Inferior parietal cortex (tissue), 1 donor: ENCODE data around the gene PLIN5.
"Not testable (repeated sequence)": the region's sequence is repeated elsewhere in the genome, so short reads cannot be mapped to it uniquely, and the experiment has no call there.

ENCODE experiments used
- DNase-seq: peaks from one replicate; pipeline ENCODE4 v3.0.0-alpha.2; 2016; ENCODE audit errors: extremely low spot score

The PLIN5 gene

DNA sequence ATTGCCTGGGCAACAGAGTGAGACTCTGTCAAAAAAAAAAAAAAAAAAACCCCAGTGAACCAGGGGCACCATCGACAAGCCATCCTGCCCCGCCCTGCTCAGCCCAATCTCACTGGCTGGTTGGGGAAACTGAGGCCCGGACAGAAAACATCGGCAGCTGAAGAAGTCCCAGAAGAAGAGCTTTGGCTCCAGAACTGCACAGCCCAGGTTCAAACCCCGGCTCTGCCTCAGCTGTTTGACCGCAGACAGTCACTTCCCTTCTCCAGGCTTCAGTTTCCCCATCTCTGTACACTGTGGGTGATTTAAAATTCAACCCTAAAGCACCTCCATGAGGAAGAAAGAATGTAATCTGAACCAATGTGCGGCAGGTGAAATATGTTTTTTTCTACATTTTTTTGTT lies 33.9 kb upstream of the PLIN5 start:
- no peak for DNase-seq

DNA sequence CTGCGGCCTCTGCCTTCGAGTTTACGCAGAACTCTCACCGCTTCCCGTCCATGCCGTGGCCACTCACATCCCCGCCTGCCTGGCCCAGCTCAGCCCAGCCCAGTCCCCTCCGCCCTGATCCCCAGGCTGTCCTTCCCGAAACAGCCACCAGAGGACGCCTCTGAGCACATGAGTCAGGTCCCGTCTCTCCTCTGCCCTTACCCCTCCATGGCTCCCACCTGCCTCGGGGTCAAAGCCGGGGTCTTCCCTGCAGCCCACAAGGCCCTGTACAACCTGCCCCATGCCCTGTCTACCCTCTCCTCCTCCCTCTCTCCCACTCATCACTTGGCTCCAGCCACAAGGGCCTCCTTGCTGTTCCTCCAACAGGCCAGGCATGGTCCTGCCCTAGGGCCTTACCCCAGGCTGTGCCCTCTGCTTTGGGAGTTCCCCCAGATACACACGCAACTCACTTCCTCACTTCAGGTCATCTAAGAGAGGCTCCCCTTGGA lies 32.6 kb upstream of the PLIN5 start:
- DNase-seq: peak; percentile 41

DNA sequence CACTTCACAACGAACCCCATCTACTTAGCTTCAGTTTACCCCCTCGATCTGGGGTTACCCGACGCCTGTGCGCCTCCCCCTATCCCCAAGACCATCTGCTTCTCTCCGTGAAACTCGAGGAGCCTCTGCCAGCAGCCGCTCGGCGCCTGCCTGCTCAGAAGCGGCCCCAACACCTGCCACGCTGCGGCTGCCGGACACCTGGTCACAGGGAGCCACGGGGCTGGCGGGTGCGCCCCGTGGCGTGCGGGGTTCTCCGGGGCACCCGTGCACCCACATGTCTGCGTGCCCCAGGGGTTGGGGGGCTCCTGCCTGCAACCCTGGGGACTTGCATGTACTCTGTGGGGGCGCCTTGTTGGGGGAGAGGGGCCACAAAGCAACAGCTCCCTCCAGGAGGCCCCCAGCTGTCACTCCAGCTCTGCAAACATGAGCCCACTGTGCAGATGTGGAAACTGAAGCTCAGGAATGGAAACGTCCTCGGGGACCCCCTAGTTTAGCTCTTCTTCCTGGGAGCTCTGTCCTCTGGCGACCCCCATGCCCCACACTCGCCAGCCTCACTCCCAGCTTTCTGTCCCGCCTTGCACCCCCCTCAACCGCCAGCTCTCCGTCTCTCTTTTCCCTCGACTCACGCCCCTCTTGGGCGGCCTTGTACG lies 31.5 kb upstream of the PLIN5 start:
- DNase-seq: no peak

DNA sequence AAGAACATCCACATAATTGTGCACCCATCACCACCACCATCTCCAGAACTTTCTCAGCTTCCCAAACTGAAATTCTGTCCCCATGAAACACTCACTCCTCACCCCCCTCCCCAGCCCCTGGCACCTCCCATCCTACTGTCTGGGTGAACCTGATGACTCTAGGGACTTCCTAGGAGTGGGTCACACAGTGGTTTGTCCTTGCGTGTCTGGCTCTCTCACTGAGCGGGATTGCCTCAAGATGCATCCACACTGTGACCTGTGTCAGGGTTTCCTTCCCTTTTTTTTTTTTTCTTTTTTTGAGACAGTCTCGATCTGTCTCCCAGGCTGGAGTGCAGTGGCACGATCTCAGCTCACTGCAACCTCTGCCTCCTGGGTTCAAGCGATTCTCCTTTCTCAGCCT lies 28.5 kb upstream of the PLIN5 start:
- not testable (repeated sequence) for DNase-seq

DNA sequence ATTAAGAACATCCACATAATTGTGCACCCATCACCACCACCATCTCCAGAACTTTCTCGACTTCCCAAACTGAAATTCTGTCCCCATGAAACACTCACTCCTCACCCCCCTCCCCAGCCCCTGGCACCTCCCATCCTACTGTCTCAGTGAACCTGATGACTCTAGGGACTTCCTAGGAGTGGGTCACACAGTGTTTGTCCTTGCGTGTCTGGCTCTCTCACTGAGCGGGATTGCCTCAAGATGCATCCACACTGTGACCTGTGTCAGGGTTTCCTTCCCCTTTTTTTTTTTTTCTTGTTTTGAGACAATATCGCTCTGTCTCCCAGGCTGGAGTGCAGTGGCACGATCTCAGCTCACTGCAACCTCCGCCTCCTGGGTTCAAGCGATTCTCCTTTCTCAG lies 27.1 kb upstream of the PLIN5 start:
- DNase-seq: not testable (repeated sequence)

DNA sequence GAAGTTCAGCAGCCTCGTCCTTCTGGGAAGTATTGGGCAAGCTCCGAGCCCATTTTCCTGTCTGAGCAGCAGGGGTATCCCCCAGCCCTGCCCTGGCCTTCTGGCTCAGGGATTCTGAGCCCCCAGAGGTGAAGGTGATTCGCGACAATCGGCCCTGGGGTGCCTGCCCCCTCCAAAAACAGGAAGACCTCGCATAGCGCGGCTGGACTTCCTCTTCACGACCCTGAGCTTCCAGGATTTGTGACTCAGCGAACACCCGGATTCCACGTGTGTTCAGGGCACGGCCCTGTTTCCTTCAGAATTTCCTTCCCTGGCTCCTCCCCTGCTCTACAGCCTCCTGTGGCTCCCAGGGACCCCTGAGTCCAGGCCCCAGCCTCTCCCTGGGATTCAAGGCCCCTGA lies 24.5 kb upstream of the PLIN5 start, which contains the start of gene SEMA6B:
Gene SEMA6B, minus strand, starts transcription at position 116 of the 400 bp plus-strand sequence. CDS start 1,227 bp downstream, outside the sequence.
- DNase-seq: no peak

DNA sequence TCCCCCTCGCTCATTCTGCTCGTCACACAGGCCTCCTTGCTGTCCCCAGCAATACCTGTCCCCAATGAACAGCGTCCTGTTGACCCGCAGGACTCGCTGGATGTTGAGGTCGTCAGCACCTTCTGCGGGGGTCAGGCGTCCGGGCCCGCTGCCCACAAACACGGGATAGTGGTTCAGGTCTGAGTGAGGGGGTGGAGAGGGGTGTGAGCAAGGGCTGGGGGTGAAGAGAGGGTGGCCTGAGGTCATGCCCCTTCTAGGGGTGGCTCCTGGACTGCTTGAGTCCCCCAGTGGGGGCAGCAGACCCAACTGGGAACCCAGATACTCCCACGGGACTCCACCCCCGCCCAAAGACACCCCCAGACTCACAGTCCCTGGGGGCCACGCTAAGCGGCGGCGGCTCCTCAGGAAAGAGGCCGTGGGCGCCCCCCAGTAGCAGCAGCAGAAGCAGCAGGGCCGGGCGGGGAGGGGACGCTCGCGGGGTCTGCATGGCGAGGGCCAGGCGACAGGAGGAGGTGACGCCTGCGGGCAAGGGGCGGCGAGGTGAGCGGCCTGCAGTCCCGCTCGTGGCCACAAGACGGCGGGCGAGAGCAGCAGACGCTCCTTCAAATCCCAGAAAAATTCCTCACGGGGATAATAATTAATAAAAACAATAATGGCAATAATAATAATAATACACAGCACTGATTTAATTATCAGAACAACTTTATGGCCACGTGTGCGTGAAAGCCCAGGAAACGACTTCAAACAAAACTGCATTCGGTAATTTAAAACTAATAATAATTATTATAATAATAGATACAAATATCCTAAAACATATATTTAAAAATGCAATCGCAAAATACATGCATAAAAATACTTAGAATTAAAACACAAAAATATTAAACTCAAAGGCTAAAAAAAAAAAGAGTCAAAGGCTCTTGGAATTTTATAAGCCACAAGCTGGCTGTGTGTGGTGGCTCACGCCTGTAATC lies 23.2 kb upstream of the PLIN5 start:
- DNase-seq: no peak

DNA sequence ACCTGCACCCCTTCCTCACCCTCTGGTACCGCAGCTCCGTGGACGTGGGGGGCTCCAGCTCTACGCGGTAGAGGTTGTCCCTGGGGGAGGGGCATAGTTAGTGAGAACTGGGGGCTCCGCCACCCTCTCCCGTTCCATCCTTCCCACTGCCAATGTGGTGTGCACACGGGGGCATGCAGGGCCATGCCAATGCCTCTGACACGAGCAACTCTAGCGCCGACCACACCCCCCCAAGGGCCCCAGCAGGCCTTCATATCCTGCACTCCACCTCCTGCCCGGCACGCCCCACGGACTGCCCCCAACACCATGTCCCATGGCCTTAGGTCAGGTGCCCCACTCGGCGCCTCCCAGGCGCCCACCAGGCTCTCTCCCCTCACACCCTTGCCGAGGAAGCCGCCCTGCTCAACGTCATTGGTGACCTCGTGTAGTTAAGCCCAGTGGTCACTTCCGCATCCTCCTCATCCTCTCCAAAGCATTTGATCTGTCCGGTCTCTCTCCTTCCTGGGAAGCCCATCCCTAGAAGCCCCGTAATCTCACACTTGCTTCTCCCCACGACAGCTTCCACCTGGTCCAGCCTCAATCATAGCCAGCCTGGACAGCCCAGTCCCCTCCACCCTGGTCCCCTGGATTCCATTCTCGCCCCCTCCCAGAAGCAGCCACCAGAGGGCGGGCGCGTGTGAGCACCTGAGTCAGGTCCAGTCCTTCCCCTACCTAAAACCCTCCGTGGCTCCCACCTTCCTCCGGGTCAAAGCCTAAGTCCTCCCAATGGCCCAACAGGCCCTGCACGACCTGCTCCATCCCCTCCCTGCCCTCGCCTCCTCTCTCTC lies 22.3 kb upstream of the PLIN5 start:
- DNase-seq: no peak

DNA sequence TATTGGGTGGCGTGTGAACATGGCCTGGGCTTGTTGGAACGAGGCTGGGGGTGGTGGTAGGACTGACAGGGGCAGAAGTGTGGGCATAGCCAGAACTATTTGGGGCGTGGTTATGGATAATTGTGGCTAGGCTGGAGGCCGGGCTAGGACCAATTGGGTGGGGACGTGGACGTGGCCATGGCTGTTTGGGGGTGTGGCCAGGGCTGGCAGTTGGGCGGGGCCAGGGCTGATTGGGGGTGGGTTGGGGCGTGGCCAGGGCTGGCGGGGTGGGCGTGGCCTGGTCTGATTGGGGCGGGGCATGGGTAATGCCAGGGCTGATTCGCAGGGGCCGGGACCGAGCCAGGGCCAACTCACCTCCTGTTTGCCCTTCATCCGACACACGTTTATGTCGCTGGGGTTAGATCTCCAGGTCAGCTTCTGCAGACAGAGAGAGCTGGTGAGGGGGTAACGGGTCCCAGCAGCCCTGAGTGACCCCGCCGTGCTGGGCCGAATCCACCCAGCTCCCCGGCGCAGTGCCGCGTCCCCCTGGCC lies 21.6 kb upstream of the PLIN5 start:
- no peak for DNase-seq

DNA sequence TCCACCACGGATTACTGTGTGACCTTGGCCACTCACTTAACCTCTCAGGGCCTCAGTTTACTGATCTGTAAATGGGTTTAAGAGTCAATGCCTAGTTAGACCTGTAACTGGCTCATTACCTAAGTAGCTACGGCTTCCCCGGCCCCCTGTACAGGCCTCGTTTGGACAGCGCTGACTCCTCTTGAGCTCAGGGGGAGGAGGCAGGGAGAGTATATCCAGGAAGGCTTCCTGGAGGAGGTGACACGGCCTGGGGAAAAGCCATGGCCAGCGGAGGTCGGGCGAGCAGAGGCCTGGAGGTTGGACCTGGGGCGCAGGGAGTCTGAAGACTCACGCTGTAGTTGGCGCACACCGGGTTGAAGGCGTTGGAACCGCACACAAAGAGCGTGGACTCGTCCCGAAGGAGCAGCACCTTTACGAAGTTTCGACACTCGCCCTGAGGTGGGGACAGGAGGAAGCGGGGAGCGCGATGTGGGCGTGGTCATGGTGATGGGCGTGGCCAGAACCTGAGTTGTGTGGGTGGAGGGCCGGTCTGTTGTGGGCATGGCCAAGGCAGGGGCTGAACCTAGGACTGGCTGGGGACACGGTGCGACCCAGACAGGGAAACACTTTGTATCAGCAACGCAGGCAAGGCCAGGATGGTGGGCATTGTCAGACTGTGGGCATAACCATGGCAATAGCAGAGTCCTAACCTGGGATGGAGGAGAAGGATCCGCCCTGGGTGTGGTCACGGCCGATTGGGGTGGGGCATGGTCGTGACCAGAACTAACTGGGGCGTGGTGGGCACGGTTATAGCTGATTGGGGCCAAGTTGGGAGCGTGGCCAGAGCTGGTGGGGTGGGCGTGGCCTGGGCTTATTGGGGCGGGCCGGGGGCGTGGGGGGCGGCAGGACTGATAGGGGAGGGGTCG lies 20.9 kb upstream of the PLIN5 start:
- no peak for DNase-seq

DNA sequence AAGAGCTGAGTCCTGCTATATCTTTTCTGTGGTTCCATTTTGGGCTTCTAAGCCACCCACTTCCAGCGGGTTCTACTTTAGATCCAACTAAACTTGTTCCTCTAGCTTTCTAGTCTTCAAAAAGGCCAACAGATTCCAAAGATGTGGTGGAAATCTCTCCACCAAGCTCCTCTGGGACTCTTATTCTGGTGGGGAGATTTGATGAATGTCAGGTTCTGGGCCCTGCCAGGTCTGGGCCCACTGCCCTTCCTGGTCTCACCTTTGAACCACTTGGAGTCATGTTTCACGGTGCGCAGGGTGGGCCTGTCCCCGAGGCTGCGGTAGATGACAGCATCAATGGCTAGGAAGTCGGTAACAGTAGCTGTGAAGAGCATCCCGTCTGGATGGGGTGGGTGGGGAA lies 19.7 kb upstream of the PLIN5 start:
- no peak for DNase-seq

DNA sequence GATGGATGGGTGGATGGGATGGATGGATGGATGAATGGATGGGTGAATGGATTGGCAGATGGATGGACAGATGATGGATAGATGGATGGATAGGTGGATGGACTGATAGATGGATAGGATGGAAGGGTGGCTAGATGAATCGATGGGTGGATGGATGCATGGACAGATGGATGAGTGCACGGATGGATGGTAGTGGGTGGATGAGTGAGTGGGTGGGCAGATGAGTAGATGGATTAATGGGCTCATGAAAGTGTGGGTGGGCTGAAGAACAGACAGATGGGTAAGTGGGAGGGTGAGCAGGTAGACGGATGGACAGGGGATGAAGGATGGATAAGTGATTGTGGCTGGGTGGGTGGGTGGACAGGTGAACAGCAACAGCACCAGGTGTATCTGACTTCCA lies 18.8 kb upstream of the PLIN5 start:
- DNase-seq: no peak

DNA sequence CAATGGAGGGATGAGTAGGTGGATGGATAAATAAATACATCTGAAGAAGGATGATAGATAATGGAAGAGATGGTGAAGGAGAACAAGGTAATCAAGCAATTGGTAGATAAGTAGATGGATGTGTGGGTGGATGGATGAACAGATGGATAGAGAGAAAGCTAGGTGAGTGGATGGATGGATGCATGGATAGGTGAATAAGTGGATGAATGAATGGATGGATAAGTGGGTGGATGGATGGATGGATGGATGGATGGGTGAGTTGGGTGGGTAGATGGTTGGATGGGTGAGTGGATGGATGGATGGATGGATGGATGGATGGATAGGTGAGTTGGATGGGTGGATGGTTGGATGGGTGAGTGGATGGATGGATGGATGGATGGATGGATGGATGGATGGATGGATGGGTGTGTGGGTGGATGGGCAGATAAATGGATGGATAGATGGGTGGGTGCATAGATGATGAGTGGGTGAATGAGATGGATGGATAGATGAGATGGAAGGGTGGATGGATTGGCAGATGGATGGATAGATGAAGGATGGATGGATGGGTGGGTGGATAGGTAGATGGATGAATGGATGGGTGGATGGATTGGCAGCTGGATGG lies 18.2 kb upstream of the PLIN5 start:
- no peak for DNase-seq

DNA sequence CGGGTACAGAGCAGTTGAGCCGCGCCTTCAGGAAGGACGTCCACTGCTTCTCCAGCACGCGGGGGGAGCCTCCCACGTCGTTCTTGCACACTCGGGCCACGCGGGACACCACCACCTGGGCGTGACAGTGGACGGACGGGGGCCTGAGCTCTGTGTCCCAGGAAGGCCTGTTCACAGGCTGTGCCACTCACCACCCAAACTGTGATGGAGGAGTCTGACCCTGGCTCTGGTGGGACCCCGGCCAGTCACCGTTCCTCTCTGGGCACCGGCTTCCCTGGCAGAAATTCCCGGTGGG lies 17.4 kb upstream of the PLIN5 start:
- DNase-seq: no peak

DNA sequence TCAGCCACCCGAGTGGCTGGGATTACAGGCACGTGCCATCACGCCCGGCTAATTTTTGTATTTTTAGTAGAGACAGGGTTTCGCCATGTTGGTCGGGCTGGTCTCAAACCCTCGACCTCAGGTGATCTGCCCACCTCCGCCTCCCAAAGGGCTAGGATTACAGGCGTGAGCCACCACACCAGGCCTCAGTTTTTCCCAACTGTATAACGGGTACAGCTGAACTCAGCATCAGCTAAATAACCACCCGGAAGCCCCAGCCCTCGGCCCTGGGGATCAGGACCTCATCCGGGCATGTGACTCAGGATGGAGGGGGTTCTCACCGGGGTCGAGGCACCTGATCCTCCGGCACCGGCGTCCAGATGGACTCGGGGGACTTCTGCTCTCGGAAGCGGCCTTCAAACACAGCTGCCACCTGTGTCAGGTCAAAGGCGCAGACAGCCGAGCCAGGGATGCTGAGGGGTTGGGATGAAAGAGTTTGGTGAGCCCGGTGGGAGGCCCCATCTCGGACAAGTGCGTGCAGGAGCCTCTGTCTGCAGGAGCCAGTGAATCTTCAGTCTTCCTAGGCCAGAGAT lies 15.5 kb upstream of the PLIN5 start:
- DNase-seq: no peak

DNA sequence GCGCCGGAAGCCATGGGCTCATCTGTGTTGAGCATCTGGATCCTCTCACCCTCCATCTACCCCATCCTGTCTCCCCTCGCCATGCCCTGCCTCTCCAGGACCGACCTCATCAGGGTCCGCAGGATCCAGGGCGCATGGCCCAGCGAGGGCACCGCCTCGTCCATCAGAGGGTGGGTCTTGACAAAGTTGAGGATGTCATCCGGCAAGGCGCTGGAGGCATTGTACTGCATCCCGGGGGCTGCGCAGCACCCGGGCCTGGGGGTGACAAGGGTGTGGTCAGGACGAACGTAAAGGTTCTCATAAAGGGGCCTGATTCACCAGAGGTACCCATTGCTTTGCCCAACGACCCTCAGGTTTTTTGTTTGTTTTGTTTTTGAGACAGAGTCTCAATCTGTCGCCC lies 15.0 kb upstream of the PLIN5 start:
- DNase-seq: no peak

DNA sequence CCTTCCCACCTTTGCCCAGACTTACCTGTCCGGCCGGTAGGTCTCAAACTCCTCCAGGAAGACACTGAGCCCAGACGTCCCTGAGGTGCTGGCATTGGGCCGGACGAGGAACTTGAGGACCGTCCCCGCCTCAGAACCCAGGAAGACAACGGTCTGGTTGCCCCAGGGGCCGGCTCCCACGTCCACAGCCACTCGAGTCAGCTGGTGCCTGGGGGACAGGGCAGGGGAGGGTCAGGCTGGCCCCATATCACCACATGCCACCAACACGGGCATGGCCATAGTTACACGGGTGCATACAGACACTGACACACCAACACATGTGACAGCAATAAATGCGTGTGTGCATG lies 13.2 kb upstream of the PLIN5 start:
- DNase-seq: no peak

DNA sequence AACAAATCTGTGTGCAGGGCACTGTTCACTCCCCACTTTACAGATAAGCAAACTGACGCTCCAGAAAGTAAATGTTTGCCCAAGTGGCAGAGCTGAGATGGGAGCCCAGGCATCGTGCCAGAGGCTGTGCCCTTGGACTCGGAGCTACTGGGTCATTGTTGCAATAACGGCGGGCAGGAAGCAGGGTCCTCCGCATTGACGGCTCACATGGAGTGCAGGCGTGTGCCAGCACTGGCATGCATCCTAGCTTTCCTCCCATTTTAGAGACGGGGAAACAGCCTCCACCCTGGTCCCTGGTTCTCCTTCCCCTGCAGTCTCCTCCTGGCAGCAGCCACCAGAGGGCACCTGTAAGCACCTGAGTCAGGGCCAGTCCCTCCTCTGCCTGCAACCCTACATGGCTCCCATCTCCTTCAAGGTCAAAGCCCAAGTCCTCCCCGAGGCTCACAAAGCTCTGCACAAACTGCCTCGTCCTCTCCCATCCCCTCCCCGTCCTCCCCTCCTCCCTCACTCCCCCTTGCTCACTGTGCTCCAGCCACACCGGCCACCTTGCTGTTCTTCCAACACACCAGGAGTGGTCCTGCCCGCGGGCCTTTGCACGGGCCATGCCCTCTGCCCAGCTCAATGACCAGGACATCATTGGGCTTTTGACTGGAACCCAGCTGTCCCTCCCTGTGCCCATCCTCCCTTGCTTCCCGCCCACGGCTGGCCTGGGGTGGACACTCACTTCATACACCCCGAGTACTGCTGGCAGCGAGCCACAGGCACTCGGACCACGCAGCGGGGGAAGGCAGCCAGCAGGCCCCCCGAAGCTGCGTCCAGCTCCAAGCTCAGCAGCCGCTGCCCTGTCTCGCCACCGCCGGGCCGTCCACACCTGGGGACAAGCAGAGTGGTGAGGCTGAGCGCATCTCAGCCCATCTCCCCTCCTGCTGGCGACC lies 12.5 kb upstream of the PLIN5 start:
- no peak for DNase-seq
